ENCODE results near the gene GLRX. TPM values are rescaled to one million over a fixed set of nuclear protein-coding genes. Genes with fewer than 3 reads are reported as not detected.

Gene GLRX, protein sequence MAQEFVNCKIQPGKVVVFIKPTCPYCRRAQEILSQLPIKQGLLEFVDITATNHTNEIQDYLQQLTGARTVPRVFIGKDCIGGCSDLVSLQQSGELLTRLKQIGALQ
- 108 and 112 TPM in 2 replicates for total RNA-seq

DNA sequence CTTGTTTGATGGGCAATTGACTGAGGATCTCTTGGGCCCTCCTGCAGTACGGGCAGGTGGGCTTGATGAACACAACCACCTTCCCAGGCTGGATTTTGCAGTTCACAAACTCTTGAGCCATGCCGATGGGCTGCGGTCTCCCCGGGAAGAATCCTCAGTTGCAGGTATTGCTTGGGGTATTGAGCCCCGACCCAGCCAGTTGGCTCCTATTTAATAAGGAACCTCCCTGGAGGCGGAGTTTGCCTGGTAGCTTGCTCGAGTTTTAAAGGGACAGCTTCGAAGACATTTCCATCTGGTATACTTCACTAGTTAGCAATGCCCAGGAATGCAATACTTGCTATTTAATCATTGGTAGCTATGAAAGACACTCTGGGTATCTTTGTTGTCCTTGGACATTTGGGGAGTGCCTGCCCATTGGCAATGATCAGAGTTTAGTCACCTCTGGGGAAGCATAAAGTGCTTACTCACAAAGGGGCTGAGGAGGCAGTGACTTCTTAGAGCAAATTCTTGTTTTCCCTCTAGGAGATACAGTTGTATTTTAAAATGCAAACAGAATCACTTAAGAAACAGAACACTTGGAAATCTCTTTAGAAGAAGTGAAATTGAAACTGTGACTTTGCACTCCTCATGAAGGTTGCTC lies at the start of gene GLRX:
TSS of gene GLRX (minus strand) at position 185 of the 640 bp plus-strand sequence. CDS start at position 121, 64 bp downstream.

Other genes with a start within 250 kb of the GLRX start
- gene GPR150, start 202.6 kb downstream of the GLRX start, total RNA-seq: 0.34 and 0.59 TPM in 2 replicates
- 1.5 and 2.2 TPM in 2 replicates for gene RFESD, start 175.9 kb downstream of the GLRX start, total RNA-seq
- gene SPATA9, start 139.7 kb downstream of the GLRX start, total RNA-seq: 0.15 and 0.84 TPM in 2 replicates
- gene RHOBTB3, start 91.4 kb downstream of the GLRX start, total RNA-seq: 68.2 and 91.3 TPM in 2 replicates
- gene ELL2, start 139.1 kb upstream of the GLRX start, total RNA-seq: 38.5 and 44.9 TPM in 2 replicates